ENCODE data around the gene C1orf115.
A peak's percentile ranks its signal among the peaks of the same experiment; 100 is the strongest.
"Not testable (repeated sequence)": the region's sequence is repeated elsewhere in the genome, so short reads cannot be mapped to it uniquely, and the experiment has no call there.

Gene C1orf115

DNA sequence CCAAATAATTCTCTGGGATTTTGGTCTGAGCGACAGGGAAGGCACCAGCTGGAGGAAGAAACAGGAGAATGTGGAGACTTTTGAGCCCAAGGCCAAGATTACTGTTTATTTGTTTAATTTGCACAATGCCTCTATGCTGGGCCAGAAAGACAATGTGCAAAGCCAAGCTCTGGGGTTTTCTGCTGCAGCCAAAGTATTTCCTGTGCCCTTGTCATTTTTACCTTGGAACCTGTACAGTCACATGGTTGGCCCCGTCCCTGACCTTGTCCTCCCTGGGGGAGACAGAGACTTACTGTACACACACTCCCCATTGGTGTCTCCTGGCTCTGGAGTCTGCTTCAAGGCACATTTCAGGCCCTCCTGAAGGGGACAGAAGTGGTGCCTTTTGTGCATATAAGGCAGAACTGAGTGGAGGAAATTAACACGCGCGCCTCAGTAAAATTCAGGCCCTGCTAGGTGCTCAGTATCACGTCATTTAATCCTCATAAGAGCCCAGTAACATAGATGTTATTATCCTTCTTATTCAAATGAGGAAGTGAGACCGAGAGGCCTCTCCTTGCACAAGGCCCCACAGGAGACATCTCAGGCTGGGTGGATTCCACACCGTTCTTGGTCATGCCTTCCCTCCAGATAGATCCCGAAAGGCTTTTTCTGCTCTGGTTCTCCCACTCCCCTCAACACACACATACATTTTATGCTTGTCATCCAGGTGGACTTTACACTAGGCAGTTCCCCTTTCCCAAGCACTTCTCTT lies 21.1 kb downstream of the C1orf115 start:
- Histone ChIP-seq H4K20me1 (ENCODE audit: insufficient read depth) (no peaks in the 10 kb centered on the region), H3K27ac (no peak overlapping the region), H3K79me2 (ENCODE audit: insufficient read depth, low read depth) (no peaks in the 10 kb centered on the region), H3K4me3 (IDR thresholded peaks at IDR 0.05; ENCODE audit: insufficient read depth, low read depth, low read length) (no peak overlapping the region), H3K27me3 (ENCODE audit: insufficient read depth, low read depth) (no peaks in the 10 kb centered on the region), H3K36me3 (ENCODE audit: insufficient read depth) (no peaks in the 10 kb centered on the region), H3K9ac (no peak overlapping the region), H3K4me2 (no peak overlapping the region), H2AFZ (ENCODE audit: low read depth) (no peak overlapping the region), H3K4me1 (ENCODE audit: low read depth, poor library complexity, severe bottlenecking) (no peaks in the 10 kb centered on the region)
- TF ChIP-seq, protein P1, sequence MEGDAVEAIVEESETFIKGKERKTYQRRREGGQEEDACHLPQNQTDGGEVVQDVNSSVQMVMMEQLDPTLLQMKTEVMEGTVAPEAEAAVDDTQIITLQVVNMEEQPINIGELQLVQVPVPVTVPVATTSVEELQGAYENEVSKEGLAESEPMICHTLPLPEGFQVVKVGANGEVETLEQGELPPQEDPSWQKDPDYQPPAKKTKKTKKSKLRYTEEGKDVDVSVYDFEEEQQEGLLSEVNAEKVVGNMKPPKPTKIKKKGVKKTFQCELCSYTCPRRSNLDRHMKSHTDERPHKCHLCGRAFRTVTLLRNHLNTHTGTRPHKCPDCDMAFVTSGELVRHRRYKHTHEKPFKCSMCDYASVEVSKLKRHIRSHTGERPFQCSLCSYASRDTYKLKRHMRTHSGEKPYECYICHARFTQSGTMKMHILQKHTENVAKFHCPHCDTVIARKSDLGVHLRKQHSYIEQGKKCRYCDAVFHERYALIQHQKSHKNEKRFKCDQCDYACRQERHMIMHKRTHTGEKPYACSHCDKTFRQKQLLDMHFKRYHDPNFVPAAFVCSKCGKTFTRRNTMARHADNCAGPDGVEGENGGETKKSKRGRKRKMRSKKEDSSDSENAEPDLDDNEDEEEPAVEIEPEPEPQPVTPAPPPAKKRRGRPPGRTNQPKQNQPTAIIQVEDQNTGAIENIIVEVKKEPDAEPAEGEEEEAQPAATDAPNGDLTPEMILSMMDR (conservative IDR thresholded peaks at IDR 0.05; ENCODE audit: low read depth, low read length): no peak

DNA sequence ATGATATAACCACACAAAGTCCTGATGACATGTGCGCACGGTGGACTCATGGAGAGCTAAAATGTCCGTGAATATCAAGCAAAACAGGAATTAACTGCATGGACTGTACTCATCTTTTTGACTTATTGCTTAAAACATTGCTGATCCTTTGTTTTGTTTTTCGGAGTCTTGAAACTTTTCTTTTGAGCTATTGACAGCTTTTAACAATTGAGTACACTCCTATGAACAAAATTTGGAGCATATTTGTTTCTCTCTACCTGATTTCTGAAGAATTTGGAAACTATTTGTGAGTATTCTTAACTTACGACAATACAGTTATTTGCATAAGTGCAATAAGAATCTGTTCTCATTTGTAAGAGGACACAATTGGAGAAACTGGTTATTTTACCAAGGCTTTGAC lies 25.8 kb downstream of the C1orf115 start:
- H3K4me1 ChIP-seq (ENCODE audit: low read depth, poor library complexity, severe bottlenecking): not testable (repeated sequence)

DNA sequence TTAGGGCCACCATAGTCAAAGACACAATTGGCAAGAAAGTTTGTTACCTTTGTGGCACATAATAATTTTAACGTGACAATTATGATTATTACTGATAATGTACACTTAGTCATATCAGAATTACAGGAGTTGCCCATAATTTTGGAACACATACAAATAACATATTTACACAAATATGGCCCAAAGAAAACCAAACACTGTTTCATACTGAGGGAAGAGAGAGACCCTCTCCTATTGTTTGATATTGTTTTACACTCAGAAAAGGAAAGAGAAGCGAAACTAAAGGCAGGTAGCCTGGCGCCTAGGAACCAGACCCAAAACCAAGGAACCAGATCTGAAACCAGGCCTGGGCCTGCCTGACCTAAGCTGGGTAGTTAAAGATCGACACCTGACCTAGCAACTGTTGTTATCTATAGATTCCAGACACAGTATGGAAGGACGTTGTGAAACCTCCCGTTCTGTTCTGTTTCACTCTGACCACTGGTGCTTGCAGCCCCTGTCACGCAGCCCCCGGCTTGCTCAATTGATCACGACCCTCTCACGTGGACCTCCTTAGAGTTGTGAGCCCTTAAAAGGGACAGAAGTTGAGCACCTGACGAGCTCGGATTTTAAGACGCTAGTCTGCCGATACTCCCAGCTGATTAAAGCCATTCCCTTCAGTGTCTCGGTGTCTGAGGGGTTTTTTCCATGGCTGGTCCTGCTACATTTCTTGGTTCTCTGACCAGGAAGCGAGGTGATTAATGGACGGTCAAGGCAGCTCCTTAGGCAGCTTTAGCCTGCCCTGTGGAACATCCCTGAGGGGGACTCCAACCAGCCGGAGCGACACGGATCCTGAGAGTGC lies 27.9 kb downstream of the C1orf115 start:
- Histone ChIP-seq H3K4me3 (IDR thresholded peaks at IDR 0.05; ENCODE audit: insufficient read depth, low read depth, low read length) (no peak overlapping the region), H4K20me1 (ENCODE audit: insufficient read depth) (no peaks in the 10 kb centered on the region), H2AFZ (ENCODE audit: low read depth) (no peak overlapping the region), H3K36me3 (ENCODE audit: insufficient read depth) (no peaks in the 10 kb centered on the region), H3K9ac (no peak overlapping the region), H3K79me2 (ENCODE audit: insufficient read depth, low read depth) (no peaks in the 10 kb centered on the region), H3K27me3 (ENCODE audit: insufficient read depth, low read depth) (no peaks in the 10 kb centered on the region), H3K27ac (no peak overlapping the region), H3K4me2 (no peak overlapping the region), H3K4me1 (ENCODE audit: low read depth, poor library complexity, severe bottlenecking) (no peaks in the 10 kb centered on the region)
- TF ChIP-seq, protein P1 (conservative IDR thresholded peaks at IDR 0.05; ENCODE audit: low read depth, low read length): no peak

More for the DNA sequence above, 25.8 kb downstream of the C1orf115 start:
- not testable (repeated sequence) for H3K9ac ChIP-seq; H3K79me2 ChIP-seq (ENCODE audit: insufficient read depth, low read depth); H4K20me1 ChIP-seq (ENCODE audit: insufficient read depth); H3K4me2 ChIP-seq; H3K27ac ChIP-seq; H3K36me3 ChIP-seq (ENCODE audit: insufficient read depth); H2AFZ ChIP-seq (ENCODE audit: low read depth); H3K27me3 ChIP-seq (ENCODE audit: insufficient read depth, low read depth); H3K4me3 ChIP-seq (IDR thresholded peaks at IDR 0.05; ENCODE audit: insufficient read depth, low read depth, low read length)

DNA sequence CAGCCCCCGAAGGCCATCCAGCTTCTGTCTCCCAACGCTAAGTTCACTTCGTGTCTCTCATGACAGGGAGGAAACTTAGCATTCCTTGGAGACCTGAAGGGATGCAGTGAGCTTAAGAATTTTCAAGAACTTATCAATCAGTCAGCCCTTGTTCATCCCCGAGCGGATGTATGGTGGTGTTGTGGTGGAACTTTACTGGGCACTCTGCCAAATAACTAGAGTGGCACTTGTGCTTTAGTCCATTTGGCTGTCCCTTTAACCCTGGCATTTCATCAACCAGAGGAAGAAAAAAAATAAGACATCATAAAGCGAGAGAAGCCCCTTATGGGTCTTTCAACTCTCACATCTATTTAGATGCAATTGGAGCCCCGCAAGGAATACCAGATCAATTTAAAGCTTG lies 31.1 kb downstream of the C1orf115 start:
- not testable (repeated sequence) for H4K20me1 ChIP-seq (ENCODE audit: insufficient read depth); H3K9ac ChIP-seq; H3K4me2 ChIP-seq; H3K36me3 ChIP-seq (ENCODE audit: insufficient read depth); H3K27ac ChIP-seq; H3K4me1 ChIP-seq (ENCODE audit: low read depth, poor library complexity, severe bottlenecking); H3K4me3 ChIP-seq (IDR thresholded peaks at IDR 0.05; ENCODE audit: insufficient read depth, low read depth, low read length); H2AFZ ChIP-seq (ENCODE audit: low read depth); H3K27me3 ChIP-seq (ENCODE audit: insufficient read depth, low read depth); H3K79me2 ChIP-seq (ENCODE audit: insufficient read depth, low read depth)

DNA sequence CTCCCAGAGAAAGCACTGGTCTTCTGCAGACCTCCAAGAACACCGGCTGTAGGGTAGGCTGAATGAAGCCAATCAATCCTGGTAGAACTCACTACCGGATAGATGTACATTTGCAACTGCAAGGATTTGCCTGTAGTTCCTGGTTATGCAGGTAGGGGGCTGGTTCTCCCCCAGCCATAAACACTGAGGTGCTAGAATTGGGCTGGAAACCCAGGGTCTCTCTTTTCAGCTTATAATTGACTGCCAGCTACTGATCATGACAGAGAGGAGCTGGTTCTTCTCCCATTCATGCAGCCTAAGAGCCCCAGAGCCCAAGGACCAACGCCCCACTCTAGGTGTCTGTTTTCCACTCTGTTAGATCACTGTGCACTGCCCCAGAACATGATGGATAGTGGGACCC lies 36.5 kb downstream of the C1orf115 start:
- no peaks in the 10 kb centered on the region for H4K20me1 ChIP-seq (ENCODE audit: insufficient read depth)
- no peak overlapping the region for H3K4me3 ChIP-seq (IDR thresholded peaks at IDR 0.05; ENCODE audit: insufficient read depth, low read depth, low read length)
- H3K9ac ChIP-seq: no peak overlapping the region
- TF ChIP-seq, protein P1 (conservative IDR thresholded peaks at IDR 0.05; ENCODE audit: low read depth, low read length): peak; percentile 61
- no peaks in the 10 kb centered on the region for H3K4me1 ChIP-seq (ENCODE audit: low read depth, poor library complexity, severe bottlenecking)
- no peak overlapping the region for H2AFZ ChIP-seq (ENCODE audit: low read depth)
- no peaks in the 10 kb centered on the region for H3K27me3 ChIP-seq (ENCODE audit: insufficient read depth, low read depth)
- no peak overlapping the region for H3K4me2 ChIP-seq
- no peak overlapping the region for H3K27ac ChIP-seq
- no peaks in the 10 kb centered on the region for H3K79me2 ChIP-seq (ENCODE audit: insufficient read depth, low read depth)
- no peaks in the 10 kb centered on the region for H3K36me3 ChIP-seq (ENCODE audit: insufficient read depth)

Data from KMS-11 (cell line).